ACC112 (cell line): Measurements from ENCODE around the gene USP8.
"Not testable (repeated sequence)": the region's sequence is repeated elsewhere in the genome, so short reads cannot be mapped to it uniquely, and the experiment has no call there.

Source experiments
- H2AFZ ChIP-seq: fragments of 200-600 bp; sonication (generic); one replicate; pipeline ENCODE4 v1.6.0; 2017; ENCODE audit warnings: antibody characterized with exemption, low read length; ENCODE audit not compliant: unreplicated experiment
- H3K27ac ChIP-seq: fragments of 200-600 bp; sonication (generic); 2 replicates; pipeline ENCODE4 v1.5.1; 2014; ENCODE audit warnings: low read depth, mild to moderate bottlenecking, antibody characterized with exemption, low read length, moderate library complexity
- H3K27me3 ChIP-seq: fragments of 200-600 bp; sonication (generic); 2 replicates; pipeline ENCODE4 v1.6.1; 2014; ENCODE audit warnings: mild to moderate bottlenecking, antibody characterized with exemption, low read length, moderate library complexity, mixed read lengths; ENCODE audit not compliant: insufficient read depth
- H3K36me3 ChIP-seq: fragments of 200-600 bp; sonication (generic); 2 replicates; pipeline ENCODE4 v1.6.1; 2016; ENCODE audit warnings: mild to moderate bottlenecking, antibody characterized with exemption, low read length, moderate library complexity, mixed read lengths; ENCODE audit not compliant: insufficient read depth
- H3K4me1 ChIP-seq: fragments of 200-600 bp; sonication (generic); one replicate; pipeline ENCODE4 v1.6.1; 2016; ENCODE audit warnings: low read length, mixed read lengths; ENCODE audit not compliant: insufficient read depth, unreplicated experiment, control insufficient read depth
- H3K4me3 ChIP-seq: fragments of 200-600 bp; sonication (generic); 2 replicates; pipeline ENCODE4 v1.5.1; 2014; ENCODE audit warnings: mild to moderate bottlenecking, low read depth, low read length
- H3K79me2 ChIP-seq: fragments of 200-600 bp; sonication (generic); one replicate; pipeline ENCODE4 v1.6.0; 2016; ENCODE audit warnings: low read length; ENCODE audit not compliant: control insufficient read depth, unreplicated experiment, insufficient read depth

Gene USP8

DNA sequence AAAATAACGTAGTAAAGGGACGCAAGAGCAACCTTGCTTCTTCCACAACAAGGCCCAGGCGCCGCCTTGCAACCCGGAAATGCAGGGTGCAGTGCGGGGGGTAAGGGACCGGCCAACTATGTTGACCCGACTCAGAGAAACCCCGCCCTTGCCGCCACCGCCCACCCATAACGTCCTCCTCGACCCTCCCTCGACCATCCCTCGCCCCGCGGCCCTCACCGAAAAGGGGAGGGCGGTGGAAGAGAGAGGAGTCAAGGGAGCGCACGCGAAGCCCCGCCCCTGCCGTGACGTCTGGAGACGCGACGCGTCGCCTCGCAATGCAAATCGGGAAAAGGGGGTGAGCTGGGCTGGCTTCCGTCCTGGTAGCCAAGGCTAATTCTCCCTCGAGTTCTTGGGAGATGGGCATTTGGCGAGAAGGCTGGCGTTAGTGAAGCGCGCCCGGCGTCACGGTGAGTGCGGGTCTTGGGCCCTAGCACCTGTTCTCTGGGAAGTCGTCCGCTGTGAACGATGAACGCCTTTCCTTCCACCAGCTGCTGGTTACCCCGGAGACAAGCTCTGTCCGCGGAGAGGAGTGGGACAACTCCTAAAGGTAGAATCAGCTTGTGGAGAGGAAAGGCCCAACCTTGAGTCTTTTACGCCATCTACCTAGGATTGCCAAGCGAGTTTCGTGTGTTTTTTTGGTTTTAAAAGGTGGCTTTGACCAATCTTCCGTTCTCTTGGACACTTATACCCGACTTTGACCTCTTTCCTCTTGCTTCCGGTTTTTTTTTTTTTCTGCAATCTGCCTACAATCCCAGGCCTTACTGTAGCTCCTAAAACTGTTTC, at the start of gene USP8:
Gene USP8, plus strand, starts transcription at position 340 of the 825 bp plus-strand sequence. CDS start 14,669 bp downstream, outside the sequence.
- peaks cover 45% of the 10 kb centered on the region for H3K79me2 ChIP-seq
- H3K36me3 ChIP-seq = no peaks in the 10 kb centered on the region

DNA sequence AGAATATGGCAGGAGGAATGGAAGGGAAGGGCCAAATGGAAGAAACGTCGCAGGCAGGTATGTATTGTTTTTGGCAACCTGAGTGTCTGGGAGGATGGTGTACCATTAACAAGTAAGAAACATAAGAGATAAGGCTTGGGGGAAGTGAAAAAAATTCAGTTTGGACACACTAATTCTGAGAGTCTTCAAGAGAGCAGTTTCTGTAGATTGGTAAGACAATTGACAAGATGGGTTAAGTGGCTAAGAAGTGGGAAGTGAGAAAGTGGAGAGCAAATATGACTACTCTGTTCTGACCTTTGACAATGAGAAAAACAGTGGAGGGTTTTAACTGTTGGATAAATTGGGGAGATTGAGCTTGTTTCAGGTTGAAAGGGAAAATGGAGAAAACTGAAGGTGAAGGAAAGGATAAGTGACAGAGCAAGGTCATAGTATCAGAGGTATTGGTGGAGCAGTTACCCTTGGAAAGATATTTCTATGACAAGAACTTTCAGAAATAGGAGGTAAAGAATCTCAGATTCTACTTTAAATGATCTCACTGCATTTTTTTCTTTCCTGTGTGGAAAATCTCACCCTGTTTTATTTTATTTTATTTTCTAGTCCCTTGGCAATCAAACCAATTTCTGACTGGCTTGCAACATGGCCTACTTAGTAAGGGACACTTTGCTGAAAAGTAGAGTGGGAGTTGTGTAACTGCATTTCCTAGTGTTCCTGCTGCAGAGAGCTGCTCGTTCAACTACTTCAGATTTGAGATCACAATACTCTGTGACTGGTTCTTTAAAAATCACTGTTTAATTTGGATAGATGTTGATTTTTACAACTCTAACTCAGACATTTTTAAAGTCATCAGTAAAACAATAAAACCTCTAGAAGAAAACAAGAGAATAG, 46.1 kb upstream of the USP8 start:
- H2AFZ ChIP-seq = no peak overlapping the region
- H3K27ac ChIP-seq = no peak overlapping the region
- no peaks in the 10 kb centered on the region for H3K36me3 ChIP-seq
- no peak overlapping the region for H3K4me3 ChIP-seq
- no peaks in the 10 kb centered on the region for H3K27me3 ChIP-seq
- no peaks in the 10 kb centered on the region for H3K4me1 ChIP-seq
- H3K79me2 ChIP-seq = no peaks in the 10 kb centered on the region

More for the DNA sequence above, at the start of gene USP8:
- H3K27ac ChIP-seq = peak within 1 kb of the TSS; percentile 77
- H3K4me3 ChIP-seq = peak within 1 kb of the TSS; percentile 100
- H2AFZ ChIP-seq = peak within 1 kb of the TSS; percentile 84
- H3K27me3 ChIP-seq = no peaks in the 10 kb centered on the region
- H3K4me1 ChIP-seq = peaks cover 8% of the 10 kb centered on the region

DNA sequence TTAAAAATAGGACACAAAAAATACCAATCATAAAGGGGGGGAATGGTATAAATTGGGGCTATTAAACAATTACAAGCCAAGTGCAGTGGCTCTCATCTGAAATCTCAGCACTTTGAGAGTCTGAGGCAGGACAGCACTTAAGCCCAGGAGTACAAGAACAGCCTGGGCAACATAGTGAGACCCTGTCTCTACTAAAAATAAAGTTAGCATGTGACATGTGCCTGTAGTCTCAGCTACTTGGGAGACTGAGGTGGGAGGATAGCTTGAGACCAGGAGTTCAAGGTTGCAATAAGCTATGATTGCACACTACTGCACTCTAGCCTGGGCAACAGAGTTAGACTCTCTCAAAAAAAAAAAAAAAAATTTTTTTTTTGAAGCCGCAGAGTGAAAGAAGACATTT, 45.4 kb upstream of the USP8 start:
- Histone ChIP-seq H3K4me1 (no peaks in the 10 kb centered on the region), H3K27me3 (no peaks in the 10 kb centered on the region), H3K4me3 (no peak overlapping the region), H3K36me3 (no peaks in the 10 kb centered on the region), H2AFZ (no peak overlapping the region), H3K79me2 (no peaks in the 10 kb centered on the region), H3K27ac (no peak overlapping the region)

DNA sequence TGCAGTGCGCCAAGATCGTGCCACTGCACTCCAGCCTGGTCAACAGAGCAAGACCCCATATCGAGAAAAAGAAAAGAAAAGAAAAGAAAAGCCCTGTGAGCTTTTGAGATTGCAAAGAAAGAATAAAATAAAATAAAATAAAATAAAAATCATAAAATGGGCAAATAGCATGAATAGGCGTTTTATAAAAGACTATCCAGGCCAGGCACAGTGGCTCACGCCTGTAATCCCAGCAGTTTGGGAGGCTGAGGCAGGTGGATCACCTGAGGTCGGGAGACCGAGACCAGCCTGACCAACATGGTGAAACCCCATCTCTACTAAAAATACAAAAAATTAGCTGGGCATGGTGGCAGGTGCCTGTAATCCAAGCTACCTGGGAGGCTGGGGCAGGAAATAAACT, 44.8 kb upstream of the USP8 start:
- H3K27ac ChIP-seq, H2AFZ ChIP-seq, H3K36me3 ChIP-seq, H3K4me1 ChIP-seq, H3K79me2 ChIP-seq, H3K4me3 ChIP-seq, H3K27me3 ChIP-seq: not testable (repeated sequence)

DNA sequence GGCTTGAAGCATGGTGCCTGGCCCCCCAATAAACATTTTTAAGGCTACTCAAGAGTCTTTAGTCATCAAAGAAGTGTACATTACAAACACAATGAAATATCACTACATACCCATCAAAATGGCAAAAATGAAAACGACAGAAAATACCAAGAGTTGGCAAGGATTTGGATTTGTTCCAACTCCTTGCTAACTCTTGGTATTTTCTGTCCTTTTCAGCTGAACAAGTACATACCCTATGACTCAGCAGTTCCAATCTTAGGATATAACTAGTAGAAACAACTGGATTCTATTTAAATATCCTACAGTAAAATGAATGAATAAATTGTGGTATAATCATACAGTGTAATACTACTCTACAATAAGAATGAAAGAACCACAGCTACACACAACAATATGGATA, 44.1 kb upstream of the USP8 start:
- no peaks in the 10 kb centered on the region for H3K4me1 ChIP-seq
- H3K79me2 ChIP-seq = no peaks in the 10 kb centered on the region
- H3K4me3 ChIP-seq = no peak overlapping the region
- H3K27me3 ChIP-seq = no peaks in the 10 kb centered on the region
- H2AFZ ChIP-seq = no peak overlapping the region
- no peaks in the 10 kb centered on the region for H3K36me3 ChIP-seq
- H3K27ac ChIP-seq = no peak overlapping the region

DNA sequence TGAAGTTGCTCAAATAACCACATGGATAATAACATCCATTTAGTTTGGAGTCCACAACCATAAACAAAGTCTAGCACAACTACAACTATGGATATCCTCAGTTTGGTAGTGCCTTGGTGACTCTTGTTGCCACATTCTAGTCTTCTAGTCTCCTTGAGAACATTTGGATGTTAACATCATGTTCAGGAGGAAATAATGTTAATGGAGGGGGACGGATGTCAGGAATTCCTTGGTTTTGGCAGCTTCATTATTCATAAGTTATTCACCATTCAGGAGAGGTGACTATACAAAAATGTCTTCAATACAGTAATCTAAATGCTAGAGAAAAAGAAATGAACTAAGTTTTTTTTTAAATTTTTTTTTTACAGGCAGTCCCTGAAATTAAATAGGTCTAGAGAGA, 42.8 kb upstream of the USP8 start:
- Histone ChIP-seq H3K79me2 (no peaks in the 10 kb centered on the region), H3K4me3 (no peak overlapping the region), H3K4me1 (no peaks in the 10 kb centered on the region), H2AFZ (no peak overlapping the region), H3K27ac (no peak overlapping the region), H3K27me3 (no peaks in the 10 kb centered on the region), H3K36me3 (no peaks in the 10 kb centered on the region)

DNA sequence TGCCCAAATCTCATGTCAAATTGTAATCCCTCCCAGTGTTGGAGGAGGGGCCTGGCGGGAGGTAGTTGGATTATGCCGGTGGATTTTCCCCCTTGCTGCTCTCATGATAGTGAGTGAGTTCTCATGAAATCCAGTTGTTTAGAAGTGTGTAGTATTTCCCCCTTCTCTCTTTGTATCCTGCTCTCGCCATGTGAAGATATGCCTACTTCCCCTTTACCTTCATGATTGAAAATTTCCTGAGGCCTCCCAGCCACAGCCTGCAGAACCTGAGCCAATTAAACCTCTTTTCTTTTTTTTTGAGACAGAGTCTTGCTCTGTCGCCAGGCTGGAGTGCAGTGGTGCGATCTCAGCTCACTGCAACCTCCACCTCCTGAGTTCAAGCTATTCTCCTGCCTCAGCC, 41.8 kb upstream of the USP8 start:
- not testable (repeated sequence) for H3K36me3 ChIP-seq, H3K79me2 ChIP-seq, H3K4me1 ChIP-seq, H3K27me3 ChIP-seq, H2AFZ ChIP-seq, H3K27ac ChIP-seq, H3K4me3 ChIP-seq

DNA sequence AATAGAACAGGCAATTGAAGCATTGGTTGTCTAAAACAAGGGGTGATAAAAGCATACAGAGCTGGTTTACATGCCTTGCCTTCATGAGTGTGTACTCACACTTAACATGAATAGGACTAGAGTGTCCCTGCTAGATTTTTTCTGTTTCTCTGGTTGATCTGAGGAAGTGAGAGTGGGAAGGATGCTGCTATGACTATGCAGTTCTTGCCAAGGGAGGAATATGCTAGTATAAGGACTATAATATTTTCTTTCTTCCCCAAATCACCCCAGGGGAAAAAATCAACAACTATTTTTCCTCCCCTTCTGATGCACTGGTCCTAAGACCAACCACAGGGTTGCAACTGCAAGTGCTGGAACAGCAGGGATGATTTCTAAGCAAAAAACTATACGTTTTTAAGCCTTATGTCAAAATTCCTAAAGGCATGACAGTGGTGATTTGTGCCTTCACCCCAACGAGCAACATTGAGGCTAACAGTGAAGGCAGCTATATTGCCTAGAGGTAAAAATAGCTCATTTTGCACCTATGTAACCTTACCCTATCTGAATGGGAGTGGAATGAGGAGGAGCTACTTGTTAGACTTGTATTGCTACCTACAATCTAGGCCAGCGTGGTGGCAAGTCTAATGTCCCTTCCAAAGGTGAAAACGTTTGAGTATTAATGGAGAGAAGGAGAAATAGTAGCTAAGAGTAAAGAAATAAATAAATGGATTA, 33.5 kb upstream of the USP8 start:
- Histone ChIP-seq H3K79me2 (no peaks in the 10 kb centered on the region), H2AFZ (no peak overlapping the region), H3K36me3 (no peaks in the 10 kb centered on the region), H3K27me3 (no peaks in the 10 kb centered on the region), H3K27ac (no peak overlapping the region), H3K4me1 (no peaks in the 10 kb centered on the region), H3K4me3 (no peak overlapping the region)

DNA sequence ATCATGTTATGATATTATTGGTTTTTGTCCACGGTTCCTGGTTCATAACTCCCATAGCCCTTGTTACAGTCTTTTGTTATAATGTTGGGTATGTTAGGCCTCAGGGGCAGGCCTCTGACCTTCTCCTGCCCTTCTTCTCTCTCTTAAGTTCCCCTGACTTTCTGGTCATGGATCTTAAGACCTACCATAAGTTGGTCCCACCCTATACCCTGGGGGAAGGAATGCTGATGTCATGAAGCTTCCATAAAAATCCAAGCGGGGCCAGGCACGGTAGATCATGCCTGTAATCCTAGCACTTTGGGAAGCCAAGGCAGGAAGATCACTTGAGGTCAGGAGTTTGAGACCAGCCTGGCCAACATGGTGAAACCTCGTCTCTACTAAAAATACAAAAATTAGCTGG, 32.6 kb upstream of the USP8 start:
- H3K27ac ChIP-seq, H3K27me3 ChIP-seq, H2AFZ ChIP-seq, H3K79me2 ChIP-seq, H3K36me3 ChIP-seq, H3K4me3 ChIP-seq, H3K4me1 ChIP-seq: not testable (repeated sequence)

DNA sequence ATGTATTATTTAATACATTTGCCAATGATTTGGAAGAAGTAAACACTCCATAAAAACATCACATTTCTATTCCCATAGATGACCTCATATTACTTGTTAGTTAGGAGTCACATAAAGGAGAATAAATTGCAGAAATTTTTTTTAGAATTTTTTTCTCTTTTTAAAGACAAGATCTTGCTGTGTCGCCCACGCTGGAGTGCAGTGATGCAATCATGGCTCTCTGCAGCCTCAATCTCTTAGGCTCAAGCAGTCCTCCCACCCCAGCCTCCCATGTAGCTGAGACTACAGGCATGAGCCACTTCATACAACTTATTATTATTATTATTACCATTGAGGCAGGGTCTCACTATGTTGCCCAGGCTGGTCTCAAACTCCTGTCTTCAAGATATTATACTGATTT, 12.3 kb upstream of the USP8 start:
- no peaks in the 10 kb centered on the region for H3K4me1 ChIP-seq
- no peak overlapping the region for H3K27ac ChIP-seq
- H3K79me2 ChIP-seq = no peaks in the 10 kb centered on the region
- no peaks in the 10 kb centered on the region for H3K36me3 ChIP-seq
- H3K27me3 ChIP-seq = no peaks in the 10 kb centered on the region; the same call in 1 of the 2 replicates
- no peak overlapping the region for H3K4me3 ChIP-seq
- no peak overlapping the region for H2AFZ ChIP-seq
